Neural progenitor cell (in vitro differentiated cells): Measurements from ENCODE around the gene SIX1.

ENCODE experiments used
- CTCF ChIP-seq: fragments of 200-600 bp; sonication (generic); IDR thresholded peaks from 2 replicates; pipeline ENCODE4 v1.5.1; 2017; ENCODE audit warnings: antibody characterized with exemption, mild to moderate bottlenecking
- EZH2 ChIP-seq: fragments of 200-600 bp; sonication (generic); IDR thresholded peaks from 2 replicates; pipeline ENCODE4 v1.6.1; 2017; ENCODE audit warnings: antibody characterized with exemption, mild to moderate bottlenecking, moderate library complexity
- EZH2phosphoT487 ChIP-seq: fragments of 200-600 bp; sonication (generic); IDR thresholded peaks from 2 replicates; pipeline ENCODE4 v1.6.1; 2017; ENCODE audit warnings: antibody characterized with exemption

- TF ChIP-seq CTCF, result no peak
- TF ChIP-seq EZH2, result no peak
- no peak for TF ChIP-seq EZH2phosphoT487
Measured at GRCh38 chr14:60646226-60646818, 3.0 kb downstream of the SIX1 start.
